GM21528 (cell line): ENCODE measurements around the gene HMGCR.

Source experiments
- ATAC-seq: cut with Tn5 transposase; IDR thresholded peaks from one replicate; pipeline ENCODE4 v1.9.1; 2021; ENCODE audit warnings: mild to moderate bottlenecking, moderate library complexity; ENCODE audit not compliant: unreplicated experiment, low FRiP score

HMGCR gene

DNA sequence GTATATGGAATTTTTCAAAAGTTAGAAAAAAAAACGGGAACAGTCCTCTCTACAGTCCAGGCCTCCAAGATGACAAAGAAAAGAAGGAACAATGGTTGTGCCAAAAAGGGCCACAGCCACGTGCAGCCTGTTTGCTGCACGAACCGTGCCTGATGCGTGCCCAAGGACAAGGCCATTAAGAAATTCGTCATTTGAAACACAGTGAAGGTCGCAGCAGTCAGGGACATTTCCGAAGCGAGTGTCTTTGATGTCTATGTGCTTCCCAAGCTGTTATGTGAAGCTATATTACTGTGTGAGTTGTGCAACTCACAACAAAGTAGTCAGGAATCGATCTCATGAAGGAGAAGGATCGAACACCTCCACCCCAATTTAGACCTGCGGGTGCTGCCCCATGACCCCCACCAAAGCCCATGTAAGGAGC, 37.4 kb downstream of the HMGCR start:
- ATAC-seq: no peak

DNA sequence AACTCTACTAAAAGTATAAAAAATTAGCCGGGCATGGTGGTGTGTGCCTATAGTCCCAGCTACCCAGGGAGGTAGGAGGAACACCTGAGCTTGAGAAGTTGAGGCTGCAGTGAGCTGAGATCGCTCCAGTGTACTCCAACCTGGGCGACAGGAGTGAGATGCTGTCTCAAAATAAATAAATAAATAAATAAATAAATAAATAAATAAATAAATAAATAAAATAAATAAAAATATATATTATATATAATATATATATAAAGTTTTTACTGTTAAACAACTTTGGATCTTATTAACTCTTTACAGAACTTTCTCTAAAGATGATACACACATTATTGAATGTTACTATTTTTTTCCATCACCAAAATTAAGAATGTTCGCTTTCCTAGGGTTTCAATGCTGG, 38.4 kb downstream of the HMGCR start:
- no peak for ATAC-seq

- ATAC-seq: no peak
Observed at GRCh38 chr5:75380099-75380498, 43.1 kb downstream of the HMGCR start.

DNA sequence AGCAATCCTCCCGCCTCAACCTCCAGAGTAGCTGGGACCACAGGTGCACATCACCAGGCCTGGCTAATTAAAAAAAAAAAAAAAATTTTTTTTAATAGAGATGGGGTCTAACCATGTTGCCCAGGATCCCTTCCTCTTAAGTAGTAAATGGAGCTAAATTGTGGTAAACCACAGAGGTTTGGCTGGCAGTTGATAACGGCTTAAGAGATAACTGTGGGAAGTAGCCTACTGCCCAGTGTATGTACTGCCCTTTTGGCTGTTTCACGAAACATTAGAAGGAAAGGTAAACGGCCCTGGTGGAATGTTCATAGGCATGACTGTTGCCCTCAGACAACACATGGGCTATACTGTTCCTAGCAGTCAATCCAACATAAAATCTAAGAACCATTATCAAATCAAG, 44.4 kb downstream of the HMGCR start:
- no peak for ATAC-seq

DNA sequence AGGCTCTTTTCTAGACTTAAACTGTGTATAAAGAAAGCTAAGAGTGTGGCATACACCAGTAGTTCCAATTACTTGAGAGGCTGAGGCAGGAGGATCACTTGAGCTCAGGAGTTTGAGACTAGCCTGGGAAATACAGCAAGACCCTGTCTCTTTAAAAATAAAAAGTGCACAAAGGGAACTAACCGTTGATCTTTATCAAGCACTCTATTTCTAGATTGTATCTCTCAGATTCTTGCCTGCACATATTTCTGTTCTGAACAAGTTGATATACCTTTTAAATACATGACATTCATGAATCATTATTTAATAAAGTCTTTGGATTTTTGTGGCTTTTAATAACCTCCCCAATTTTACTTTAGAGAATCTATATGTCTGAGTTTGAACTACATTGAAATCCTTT, 47.2 kb downstream of the HMGCR start:
- ATAC-seq: no peak

- ATAC-seq: no peak
Observed at GRCh38 chr5:75387806-75388205, 50.8 kb downstream of the HMGCR start.

DNA sequence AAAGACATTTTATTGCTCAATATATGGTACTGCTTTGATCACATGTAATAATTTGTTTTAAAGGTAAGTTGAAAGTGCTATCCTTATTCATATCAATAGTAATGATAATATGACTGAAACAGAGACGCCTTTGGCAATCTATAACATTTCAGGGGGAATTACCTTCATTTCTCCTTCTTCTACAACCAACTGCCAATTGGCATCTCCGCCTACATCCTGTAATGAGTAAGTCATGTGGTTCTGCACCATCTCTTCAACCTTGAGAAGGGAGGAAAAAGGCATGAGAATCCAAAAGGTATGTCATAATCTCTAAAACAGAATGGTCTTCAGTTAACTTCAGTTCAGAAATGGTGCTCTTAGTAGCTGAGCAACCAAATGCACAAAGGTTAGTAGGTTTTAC, 52.4 kb downstream of the HMGCR start:
- ATAC-seq: no peak

DNA sequence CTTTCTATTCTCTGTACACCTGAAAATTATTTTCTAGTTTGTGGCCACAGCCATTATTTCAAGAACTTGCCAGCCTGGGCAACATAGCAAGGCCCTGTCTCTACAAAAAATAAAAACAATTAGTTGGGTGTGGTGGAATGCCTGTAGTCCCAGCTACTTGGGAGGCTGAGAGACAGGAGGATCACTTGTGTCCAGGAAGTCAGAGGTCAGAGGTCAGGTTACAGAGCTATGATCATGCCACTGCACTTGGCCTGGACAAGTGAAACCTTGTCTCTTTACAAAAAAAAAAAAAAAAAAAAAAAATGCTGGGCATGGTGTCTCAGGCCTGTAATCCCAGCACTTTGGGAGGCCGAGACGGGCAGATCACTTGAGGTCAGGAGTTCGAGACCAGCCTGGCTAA, 58.3 kb downstream of the HMGCR start:
- ATAC-seq: no peak

GRCh38 chr5:75405296-75405695, 68.3 kb downstream of the HMGCR start:
- ATAC-seq: no peak
